ENCODE data around the gene PLB1. TPM values are rescaled to one million over a fixed set of nuclear protein-coding genes. Genes with fewer than 3 reads are reported as not detected.

PLB1 gene
- polyA plus RNA-seq, 2 of the 4 experiments (the other 2 are of a cell fraction): 0.26 to 1.4 TPM

GRCh38 chr2:28506112-28506910 lies 10.5 kb downstream of the PLB1 start:
- WGBS (ENCODE audit: missing lambda C conversion rate): 89% methylated on average over 5 of the region's 5 CpGs
- peaks cover under 1% of the 10 kb centered on the region; the same call in 1 of the 3 replicates for H3K9me3 ChIP-seq
- FAIRE-seq: no peak
- H3K27ac ChIP-seq: no peak overlapping the region
- no peak overlapping the region for H3K4me2 ChIP-seq
- ChIA-PET CTCF (interaction anchor here (0.6 to 1.5 kb wide), 2 partner anchors 10 to 714 kb away, joined by 3 to 5 read pairs; partner anchors contain the start of gene PLB1), POLR2A (no interaction called here)
- no peak overlapping the region for H3K4me3 ChIP-seq
- ATAC-seq: no peak
- TF ChIP-seq MAX (IDR thresholded peaks at IDR 0.05) (no peak), JUN (IDR thresholded peaks at IDR 0.05) (no peak), SREBF2 (IDR thresholded peaks at IDR 0.05) (no peak), FOXS1 (CRISPR knock-in tag; IDR thresholded peaks at IDR 0.05) (no peak)
- DNase-seq (ENCODE audit: low read depth in 1 of 2, low spot score in 1 of 2): no peak
- peaks cover 10% of the 10 kb centered on the region for H3K4me1 ChIP-seq

GRCh38 chr2:28507796-28508764 lies 12.2 kb downstream of the PLB1 start:
- FAIRE-seq: no peak
- no peak for TF ChIP-seq HOXB5 (CRISPR knock-in tag; IDR thresholded peaks at IDR 0.05)
- no peak for TF ChIP-seq TP53 (CRISPR knock-in tag; IDR thresholded peaks at IDR 0.05)
- TF ChIP-seq FOSB (CRISPR knock-in tag; IDR thresholded peaks at IDR 0.05): no peak
- TF ChIP-seq CTCF (IDR thresholded peaks at IDR 0.05): no peak
- no peak for TF ChIP-seq ESRRA (IDR thresholded peaks at IDR 0.05; ENCODE audit: borderline replicate concordance, low read length)
- no peak for TF ChIP-seq CEBPB (IDR thresholded peaks at IDR 0.05)
- no peak for TF ChIP-seq RARB (CRISPR knock-in tag; IDR thresholded peaks at IDR 0.05)
- no peak for TF ChIP-seq PHF8 (IDR thresholded peaks at IDR 0.05; ENCODE audit: borderline replicate concordance, low read depth)
- TF ChIP-seq EHMT2 (IDR thresholded peaks at IDR 0.05; ENCODE audit: low read depth): no peak
- peak; percentile 74 for TF ChIP-seq MAFK (IDR thresholded peaks at IDR 0.05; ENCODE audit: partially characterized antibody)
- TF ChIP-seq KDM1A (IDR thresholded peaks at IDR 0.05; ENCODE audit: low read depth): no peak
- no peak for TF ChIP-seq PBX3 (IDR thresholded peaks at IDR 0.05)
- no peak for TF ChIP-seq SMC3 (IDR thresholded peaks at IDR 0.05)
- no peak for TF ChIP-seq KDM5A (IDR thresholded peaks at IDR 0.05)
- TF ChIP-seq NR3C1 (IDR thresholded peaks at IDR 0.05): no peak
- TF ChIP-seq USF2 (IDR thresholded peaks at IDR 0.05): peak; percentile 64
- no peak for TF ChIP-seq GATA3 (IDR thresholded peaks at IDR 0.05; ENCODE audit: borderline replicate concordance)
- TF ChIP-seq NPAS2 (CRISPR knock-in tag; IDR thresholded peaks at IDR 0.05; ENCODE audit: borderline replicate concordance): no peak
- no peak for TF ChIP-seq EP300 (IDR thresholded peaks at IDR 0.05)
- peak; percentile 35; the same call in 1 of the 2 replicates for TF ChIP-seq MAX (IDR thresholded peaks at IDR 0.05)
- TF ChIP-seq EHF (CRISPR knock-in tag; IDR thresholded peaks at IDR 0.05): no peak
- TF ChIP-seq NFE2L2 (conservative IDR thresholded peaks at IDR 0.05; ENCODE audit: low read length): peak; percentile 54; the same call in 1 of the 2 replicates
- TF ChIP-seq E2F6 (IDR thresholded peaks at IDR 0.05; ENCODE audit: borderline replicate concordance, low read depth): no peak
- TF ChIP-seq ZFP36 (IDR thresholded peaks at IDR 0.05; ENCODE audit: borderline replicate concordance, partially characterized antibody): no peak
- TF ChIP-seq TFCP2L1 (CRISPR knock-in tag; IDR thresholded peaks at IDR 0.05): no peak
- TF ChIP-seq BHLHE40 (IDR thresholded peaks at IDR 0.05; ENCODE audit: low read depth, low read length): no peak
- TF ChIP-seq HOXA7 (CRISPR knock-in tag; IDR thresholded peaks at IDR 0.05): no peak

More at GRCh38 chr2:28507796-28508764, 12.2 kb downstream of the PLB1 start:
- H3K4me2 ChIP-seq: peak overlapping the region; percentile 2; the same call in 1 of the 3 replicates
- peaks cover 10% of the 10 kb centered on the region for H3K4me1 ChIP-seq
- H3K4me3 ChIP-seq: no peak overlapping the region
- ChIA-PET POLR2A (no interaction called here), CTCF (interaction anchor here (0.9 to 1.4 kb wide), 4 partner anchors 9 to 511 kb away, joined by 3 read pairs; partner anchors contain the start of gene PLB1)
- DNase-seq (ENCODE audit: low read depth in 1 of 2, low spot score in 1 of 2) (peak; percentile 33 to 48), ATAC-seq (peak; percentile 65 to 70)
- WGBS (ENCODE audit: missing lambda C conversion rate): 47% methylated on average over 6 of the region's 6 CpGs
- peak overlapping the region in 1 of 2 experiments; percentile 4; a peak in 2 of 6 replicates for H3K27ac ChIP-seq
- peaks cover 4% of the 10 kb centered on the region; the same call in 1 of the 3 replicates for H3K9me3 ChIP-seq

Data from A549 (cell line).